ENCODE measurements around the gene UXS1.

UXS1 gene

DNA sequence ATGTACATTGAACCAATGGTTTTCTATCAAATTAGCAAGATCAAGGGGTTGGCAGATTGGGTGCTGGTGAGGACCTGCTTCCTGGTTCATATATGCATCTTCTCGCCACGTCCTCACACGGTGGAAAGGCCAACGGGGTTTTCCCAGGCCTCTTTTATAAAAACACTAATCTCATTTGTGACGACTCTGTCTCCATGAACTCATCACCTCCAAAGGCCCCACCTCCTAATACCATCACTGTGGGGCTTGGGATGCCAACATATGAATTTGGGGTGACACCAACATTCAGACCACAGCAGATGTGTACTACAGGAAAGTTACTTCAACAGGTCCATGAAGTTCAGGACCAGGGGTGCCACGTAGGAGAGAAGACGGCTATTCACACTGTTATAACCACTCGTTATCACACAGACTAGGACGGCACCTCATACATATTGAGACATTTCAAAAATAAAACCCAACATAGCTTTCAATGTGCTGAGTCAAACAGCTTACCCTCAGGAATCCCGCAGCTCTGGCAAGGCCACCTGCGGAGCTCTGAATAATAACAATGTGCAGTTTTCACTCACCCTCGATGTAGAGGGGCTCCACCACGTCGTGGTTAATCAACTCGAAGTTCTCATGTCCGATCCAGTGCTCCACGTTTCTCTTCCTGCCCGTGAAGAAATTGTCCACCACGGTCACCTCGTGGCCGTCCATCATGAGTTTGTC, 49.3 kb downstream of the UXS1 start:
- Histone ChIP-seq H2AK5ac (ENCODE audit: low read length) (no peak overlapping the region), H3K79me2 (ENCODE audit: control insufficient read depth, insufficient read depth, low read length, poor library complexity) (no peaks in the 10 kb centered on the region), H3K14ac (ENCODE audit: low read length) (no peak overlapping the region), H3K23ac (ENCODE audit: low read length) (no peak overlapping the region), H2BK120ac (ENCODE audit: insufficient read depth, low read length, poor library complexity) (no peak overlapping the region), H4K12ac (ENCODE audit: low read depth, low read length) (no peak overlapping the region), H3K36me3 (ENCODE audit: control insufficient read depth in 1 of 2, insufficient read depth in 2 of 2, low read length in 2 of 2) (peaks cover 3 to 13% of the 10 kb centered on the region in 2 experiments), H3K4me3 (ENCODE audit: low read depth, low read length) (no peak overlapping the region), H2BK5ac (ENCODE audit: low read depth, low read length, poor library complexity) (no peak overlapping the region), H3K4ac (ENCODE audit: low read depth, low read length) (no peak overlapping the region), H3K27ac (ENCODE audit: low read depth, low read length) (no peak overlapping the region), H2BK12ac (ENCODE audit: low read length) (no peak overlapping the region), H3K4me2 (ENCODE audit: low read length) (no peak overlapping the region), H3K9ac (ENCODE audit: low read length) (no peak overlapping the region), H3K9me3 (ENCODE audit: insufficient read depth, low read depth, low read length) (no peaks in the 10 kb centered on the region), H3K79me1 (ENCODE audit: low read length) (peaks cover 15% of the 10 kb centered on the region), H3K27me3 (ENCODE audit: insufficient read depth, low read length) (no peaks in the 10 kb centered on the region), H4K8ac (ENCODE audit: low read depth, low read length) (no peak overlapping the region), H4K91ac (ENCODE audit: low read depth, low read length) (no peak overlapping the region), H2AFZ (ENCODE audit: insufficient read depth, low read length, poor library complexity) (no peak overlapping the region), H3K18ac (ENCODE audit: low read length) (no peak overlapping the region), H3K4me1 (ENCODE audit: control insufficient read depth in 1 of 2, insufficient read depth in 2 of 2, low read length in 2 of 2) (peaks cover 14% of the 10 kb centered on the region in 2 experiments)
- DNase-seq: no peak
- WGBS (ENCODE audit: extremely low coverage, insufficient coverage, insufficient read length): no CpG with 5 or more reads among the region's 21 CpGs

DNA sequence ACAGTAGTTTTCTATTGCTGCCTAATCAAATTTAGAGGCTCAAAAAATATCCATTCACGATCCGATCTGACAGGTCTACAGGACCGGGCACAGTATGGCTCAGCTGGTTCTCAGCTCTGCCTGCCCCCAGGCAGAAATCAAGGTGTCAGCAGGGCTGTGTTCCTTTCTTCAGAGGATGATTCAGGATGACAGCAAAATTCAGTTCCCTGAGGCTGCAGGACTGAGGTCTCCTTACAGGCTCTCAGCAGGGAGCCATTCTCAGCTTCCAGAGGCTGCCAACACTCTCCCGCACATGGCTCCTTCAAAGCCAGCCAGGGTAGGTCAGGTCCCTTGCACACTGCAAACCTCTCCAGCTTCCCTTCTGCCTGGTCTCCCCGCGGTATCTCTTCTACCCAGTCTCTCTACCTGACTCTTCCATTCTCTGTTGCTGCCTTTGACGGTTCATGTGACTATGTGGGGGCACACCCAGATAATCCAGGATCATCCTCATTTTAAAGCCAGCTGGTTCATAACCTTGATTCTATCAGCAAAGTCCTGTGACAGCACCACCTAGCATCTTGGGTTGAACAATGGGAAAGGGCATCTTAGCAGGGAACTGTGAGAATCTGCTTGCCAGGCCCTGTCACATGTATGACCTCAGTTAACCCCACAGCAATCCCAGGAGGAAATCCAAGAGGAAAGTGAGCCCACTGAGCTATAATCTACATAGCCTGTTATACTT, 50.4 kb downstream of the UXS1 start:
- no peaks in the 10 kb centered on the region for H3K9me3 ChIP-seq (ENCODE audit: insufficient read depth, low read depth, low read length)
- H3K27me3 ChIP-seq (ENCODE audit: insufficient read depth, low read length): no peaks in the 10 kb centered on the region
- H4K91ac ChIP-seq (ENCODE audit: low read depth, low read length): peak overlapping the region; percentile 1
- peak; percentile 91 to 92 for DNase-seq
- no peak overlapping the region for H3K23ac ChIP-seq (ENCODE audit: low read length)
- peak overlapping the region; percentile 27 for H2BK5ac ChIP-seq (ENCODE audit: low read depth, low read length, poor library complexity)
- H3K4ac ChIP-seq (ENCODE audit: low read depth, low read length): no peak overlapping the region
- H3K4me3 ChIP-seq (ENCODE audit: low read depth, low read length): no peak overlapping the region
- H3K79me1 ChIP-seq (ENCODE audit: low read length): peaks cover 13% of the 10 kb centered on the region
- H2AK5ac ChIP-seq (ENCODE audit: low read length): no peak overlapping the region
- H3K79me2 ChIP-seq (ENCODE audit: control insufficient read depth, insufficient read depth, low read length, poor library complexity): no peaks in the 10 kb centered on the region
- no peak overlapping the region for H3K9ac ChIP-seq (ENCODE audit: low read length)
- peaks cover 14 to 18% of the 10 kb centered on the region in 2 experiments for H3K4me1 ChIP-seq (ENCODE audit: control insufficient read depth in 1 of 2, insufficient read depth in 2 of 2, low read length in 2 of 2)
- peak overlapping the region; percentile 37 for H3K14ac ChIP-seq (ENCODE audit: low read length)
- H3K18ac ChIP-seq (ENCODE audit: low read length): no peak overlapping the region
- no peak overlapping the region for H2AFZ ChIP-seq (ENCODE audit: insufficient read depth, low read length, poor library complexity)
- no CpG with 5 or more reads among the region's 7 CpGs for WGBS (ENCODE audit: extremely low coverage, insufficient coverage, insufficient read length)
- no peak overlapping the region for H2BK120ac ChIP-seq (ENCODE audit: insufficient read depth, low read length, poor library complexity)
- no peak overlapping the region for H4K12ac ChIP-seq (ENCODE audit: low read depth, low read length)
- peak overlapping the region; percentile 0 for H3K27ac ChIP-seq (ENCODE audit: low read depth, low read length)
- no peak overlapping the region for H2BK12ac ChIP-seq (ENCODE audit: low read length)
- no peak overlapping the region for H3K4me2 ChIP-seq (ENCODE audit: low read length)
- H4K8ac ChIP-seq (ENCODE audit: low read depth, low read length): no peak overlapping the region
- peaks cover 3 to 11% of the 10 kb centered on the region in 2 experiments for H3K36me3 ChIP-seq (ENCODE audit: control insufficient read depth in 1 of 2, insufficient read depth in 2 of 2, low read length in 2 of 2)

GRCh38 chr2:106142683-106143082, 51.4 kb downstream of the UXS1 start:
- H3K36me3 ChIP-seq (ENCODE audit: control insufficient read depth in 1 of 2, insufficient read depth in 2 of 2, low read length in 2 of 2): peaks cover 3 to 11% of the 10 kb centered on the region in 2 experiments
- peaks cover 19 to 20% of the 10 kb centered on the region in 2 experiments for H3K4me1 ChIP-seq (ENCODE audit: control insufficient read depth in 1 of 2, insufficient read depth in 2 of 2, low read length in 2 of 2)
- no peak overlapping the region for H2BK5ac ChIP-seq (ENCODE audit: low read depth, low read length, poor library complexity)
- H3K4me3 ChIP-seq (ENCODE audit: low read depth, low read length): no peak overlapping the region
- no peak overlapping the region for H2BK120ac ChIP-seq (ENCODE audit: insufficient read depth, low read length, poor library complexity)
- no peak overlapping the region for H4K12ac ChIP-seq (ENCODE audit: low read depth, low read length)
- H4K8ac ChIP-seq (ENCODE audit: low read depth, low read length): no peak overlapping the region
- H3K18ac ChIP-seq (ENCODE audit: low read length): peak overlapping the region; percentile 63
- no peak overlapping the region for H3K4me2 ChIP-seq (ENCODE audit: low read length)
- peak overlapping the region; percentile 32 for H2AK5ac ChIP-seq (ENCODE audit: low read length)
- no CpG with 5 or more reads among the region's 3 CpGs for WGBS (ENCODE audit: extremely low coverage, insufficient coverage, insufficient read length)
- no peak overlapping the region for H4K91ac ChIP-seq (ENCODE audit: low read depth, low read length)
- DNase-seq: no peak
- peaks cover 13% of the 10 kb centered on the region for H3K79me1 ChIP-seq (ENCODE audit: low read length)
- H3K4ac ChIP-seq (ENCODE audit: low read depth, low read length): no peak overlapping the region
- H3K9me3 ChIP-seq (ENCODE audit: insufficient read depth, low read depth, low read length): no peaks in the 10 kb centered on the region
- no peaks in the 10 kb centered on the region for H3K79me2 ChIP-seq (ENCODE audit: control insufficient read depth, insufficient read depth, low read length, poor library complexity)
- H3K27ac ChIP-seq (ENCODE audit: low read depth, low read length): no peak overlapping the region
- H3K23ac ChIP-seq (ENCODE audit: low read length): no peak overlapping the region
- no peaks in the 10 kb centered on the region for H3K27me3 ChIP-seq (ENCODE audit: insufficient read depth, low read length)
- H3K9ac ChIP-seq (ENCODE audit: low read length): no peak overlapping the region
- no peak overlapping the region for H3K14ac ChIP-seq (ENCODE audit: low read length)
- no peak overlapping the region for H2BK12ac ChIP-seq (ENCODE audit: low read length)
- peak overlapping the region; percentile 30 for H2AFZ ChIP-seq (ENCODE audit: insufficient read depth, low read length, poor library complexity)

- H4K8ac ChIP-seq (ENCODE audit: low read depth, low read length): no peak overlapping the region
- no peak overlapping the region for H2BK120ac ChIP-seq (ENCODE audit: insufficient read depth, low read length, poor library complexity)
- peaks cover 15 to 16% of the 10 kb centered on the region in 2 experiments for H3K4me1 ChIP-seq (ENCODE audit: control insufficient read depth in 1 of 2, insufficient read depth in 2 of 2, low read length in 2 of 2)
- H2BK12ac ChIP-seq (ENCODE audit: low read length): no peak overlapping the region
- no peak overlapping the region for H3K14ac ChIP-seq (ENCODE audit: low read length)
- no CpG with 5 or more reads among the region's 2 CpGs for WGBS (ENCODE audit: extremely low coverage, insufficient coverage, insufficient read length)
- no peak overlapping the region for H3K23ac ChIP-seq (ENCODE audit: low read length)
- H3K18ac ChIP-seq (ENCODE audit: low read length): no peak overlapping the region
- H3K4ac ChIP-seq (ENCODE audit: low read depth, low read length): no peak overlapping the region
- H3K9ac ChIP-seq (ENCODE audit: low read length): no peak overlapping the region
- H2AK5ac ChIP-seq (ENCODE audit: low read length): no peak overlapping the region
- no peak overlapping the region for H2AFZ ChIP-seq (ENCODE audit: insufficient read depth, low read length, poor library complexity)
- no peak overlapping the region for H3K4me2 ChIP-seq (ENCODE audit: low read length)
- H4K12ac ChIP-seq (ENCODE audit: low read depth, low read length): no peak overlapping the region
- no peak overlapping the region for H3K4me3 ChIP-seq (ENCODE audit: low read depth, low read length)
- H3K27me3 ChIP-seq (ENCODE audit: insufficient read depth, low read length): no peaks in the 10 kb centered on the region
- H3K79me1 ChIP-seq (ENCODE audit: low read length): peaks cover 11% of the 10 kb centered on the region
- H3K79me2 ChIP-seq (ENCODE audit: control insufficient read depth, insufficient read depth, low read length, poor library complexity): no peaks in the 10 kb centered on the region
- no peak overlapping the region for H3K27ac ChIP-seq (ENCODE audit: low read depth, low read length)
- H4K91ac ChIP-seq (ENCODE audit: low read depth, low read length): no peak overlapping the region
- no peaks in the 10 kb centered on the region for H3K9me3 ChIP-seq (ENCODE audit: insufficient read depth, low read depth, low read length)
- no peak for DNase-seq
- H3K36me3 ChIP-seq (ENCODE audit: control insufficient read depth in 1 of 2, insufficient read depth in 2 of 2, low read length in 2 of 2): peaks cover 3 to 11% of the 10 kb centered on the region in 2 experiments
- H2BK5ac ChIP-seq (ENCODE audit: low read depth, low read length, poor library complexity): no peak overlapping the region
Observed at GRCh38 chr2:106140913-106141312, 53.2 kb downstream of the UXS1 start.
